Mucosa of descending colon (tissue), 3 donors: ENCODE results near the gene ANO2. TPM values are rescaled to one million over a fixed set of nuclear protein-coding genes. Genes with fewer than 3 reads are reported as not detected.

ENCODE experiments used
- ATAC-seq: fragments of 200-7000 bp; cut with Tn5 transposase; one replicate; pipeline ENCODE4 v1.9.1; 2020; ENCODE audit warnings: mild to moderate bottlenecking, moderate library complexity
- DNase-seq, 3 donors: peaks; one replicate each; pipeline ENCODE4 v3.0.0-alpha.2; 2020
- H3K36me3 ChIP-seq: fragments of 200-600 bp; one replicate; pipeline ENCODE4 v1.8.0; 2021; ENCODE audit warnings: low read depth, mild to moderate bottlenecking
- H3K4me1 ChIP-seq: fragments of 200-600 bp; one replicate; pipeline ENCODE4 v1.8.0; 2021; ENCODE audit warnings: low read depth, mild to moderate bottlenecking
- H3K4me3 ChIP-seq: fragments of 200-600 bp; one replicate; pipeline ENCODE4 v1.8.0; 2021; ENCODE audit warnings: mild to moderate bottlenecking
- H3K9me3 ChIP-seq: fragments of 200-600 bp; one replicate; pipeline ENCODE4 v1.8.0; 2021; ENCODE audit warnings: mild to moderate bottlenecking
- CTCF ChIP-seq: fragments of 200-600 bp; IDR thresholded peaks from one replicate; pipeline ENCODE4 v1.8.0; 2022; ENCODE audit warnings: antibody characterized with exemption, mild to moderate bottlenecking
- intact Hi-C, 2 donors: fragments of 100-400 bp; cut with DNase I in 1 of 2; cut with micrococcal nuclease in 1 of 2; formaldehyde crosslinking; loops; one replicate each; pipeline versions ENCODE4 v1.11.0 to v1.11.1; 2022; cut with DNase I, micrococcal nuclease
- total RNA-seq, 3 donors: library from RNA; stranded (reverse); fragmentation: NEBNext Ultra II Directional in 2 of 3; extraction: Animal tissue kit (Norgen Biotek cat#: 25700) in 2 of 3; gene quantifications; one replicate each; pipeline versions ENCODE4 v1.2.1 to v1.2.4, GENCODE V29; 2021 to 2023
- donor health status: DM: no; HTN: no; CAD: no; lungs with moderate emphysema.
- donor health status: DM: no; HTN: no; CAD: no.
- donor health status: DM: no; HTN: yes; CAD: no.

Gene ANO2
- total RNA-seq, 3 donors from 2014 or later: 0.58 to 5.1 (median 3.1) TPM

- Histone ChIP-seq H3K9me3 (no peaks in the 10 kb centered on the region), H3K4me3 (no peak overlapping the region), H3K36me3 (no peaks in the 10 kb centered on the region), H3K4me1 (no peaks in the 10 kb centered on the region)
- ATAC-seq: no peak
- TF ChIP-seq CTCF: no peak
- no peak for DNase-seq
- intact Hi-C loops: no loop called here
Observed at GRCh38 chr12:5770727-5771126, 174.3 kb downstream of the ANO2 start.

- H3K4me1 ChIP-seq: no peaks in the 10 kb centered on the region
- H3K4me3 ChIP-seq: no peak overlapping the region
- peak; percentile 16 for ATAC-seq
- intact Hi-C loops: no loop called here
- DNase-seq: peak; percentile 14 to 45 (median 44)
- no peak for TF ChIP-seq CTCF
- no peaks in the 10 kb centered on the region for H3K36me3 ChIP-seq
- H3K9me3 ChIP-seq: no peaks in the 10 kb centered on the region
Observed at GRCh38 chr12:5768581-5769196, 176.4 kb downstream of the ANO2 start.

DNA sequence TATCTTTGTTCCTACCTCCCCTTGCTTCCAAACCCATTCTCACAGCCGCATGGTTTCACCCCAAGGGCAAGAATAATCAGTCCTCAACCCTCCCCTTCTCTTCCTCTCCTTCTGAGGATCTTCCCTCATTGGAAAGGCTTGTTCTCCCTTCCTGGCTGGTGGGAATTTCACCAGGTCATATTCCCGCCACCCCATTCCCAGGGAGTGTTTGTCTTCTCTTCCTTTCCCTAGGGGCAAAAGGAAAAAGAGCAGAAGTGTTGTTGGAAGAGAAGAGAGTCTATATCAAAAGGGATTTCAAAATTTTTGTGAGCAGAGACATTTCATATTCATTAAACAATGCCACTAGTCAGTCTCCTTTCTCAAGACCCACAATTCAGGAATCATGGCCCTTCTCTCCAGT is 176.9 kb downstream of the ANO2 start:
- no peak for DNase-seq
- no peaks in the 10 kb centered on the region for H3K9me3 ChIP-seq
- H3K4me1 ChIP-seq: no peaks in the 10 kb centered on the region
- no peak for TF ChIP-seq CTCF
- no peak for ATAC-seq
- H3K36me3 ChIP-seq: no peaks in the 10 kb centered on the region
- intact Hi-C loops: no loop called here
- no peak overlapping the region for H3K4me3 ChIP-seq

DNA sequence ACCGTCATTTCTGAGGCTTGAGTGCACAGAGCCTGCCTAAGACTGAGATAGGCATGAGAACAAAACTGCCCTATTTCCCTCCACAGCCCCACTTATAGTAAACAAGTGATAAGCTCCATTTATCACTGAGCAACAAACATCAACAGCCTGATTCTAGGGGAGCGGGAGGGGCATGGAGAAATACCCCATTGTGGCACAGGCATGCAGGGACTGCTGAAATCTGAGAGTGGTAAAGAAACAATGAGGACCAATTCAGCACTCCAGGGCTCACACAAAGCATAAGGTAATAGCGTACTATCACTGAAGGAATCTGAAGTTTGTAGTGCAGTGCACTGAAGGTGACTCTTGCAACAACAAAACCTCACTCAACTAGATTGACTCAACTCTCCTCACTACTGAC is 186.7 kb downstream of the ANO2 start:
- Histone ChIP-seq H3K36me3 (no peaks in the 10 kb centered on the region), H3K4me3 (no peak overlapping the region), H3K4me1 (no peaks in the 10 kb centered on the region), H3K9me3 (no peaks in the 10 kb centered on the region)
- ATAC-seq: no peak
- DNase-seq: no peak
- intact Hi-C loops: no loop called here
- no peak for TF ChIP-seq CTCF

DNA sequence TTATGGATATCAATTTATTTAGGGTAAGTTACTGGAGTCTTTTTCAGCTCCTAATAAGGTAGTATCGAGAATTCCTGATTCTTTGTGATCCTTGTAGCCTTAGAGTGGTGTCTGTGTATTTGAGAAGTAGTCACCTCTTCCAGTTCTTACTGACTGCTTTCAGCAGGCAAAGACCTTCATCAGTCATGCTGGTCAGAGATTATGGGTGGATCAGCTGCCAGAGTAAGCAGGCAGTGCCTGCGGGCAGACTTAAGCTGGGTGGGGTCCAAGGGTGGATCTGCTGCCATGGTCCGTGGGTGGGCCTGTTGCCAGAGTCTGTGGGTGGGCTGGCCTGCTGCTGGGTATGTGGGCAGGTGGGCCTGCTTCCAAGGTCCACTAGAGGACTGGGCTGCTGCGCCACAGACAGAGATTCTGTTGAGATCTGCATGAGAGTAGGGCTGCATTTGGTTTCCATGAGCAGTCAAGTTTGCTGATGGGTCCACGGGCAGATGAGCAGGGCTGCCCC is 188.7 kb downstream of the ANO2 start:
- no peak for TF ChIP-seq CTCF
- H3K4me1 ChIP-seq: no peaks in the 10 kb centered on the region
- H3K4me3 ChIP-seq: no peak overlapping the region
- H3K9me3 ChIP-seq: no peaks in the 10 kb centered on the region
- intact Hi-C loops: no loop called here
- DNase-seq (no peak), ATAC-seq (no peak)
- no peaks in the 10 kb centered on the region for H3K36me3 ChIP-seq

DNA sequence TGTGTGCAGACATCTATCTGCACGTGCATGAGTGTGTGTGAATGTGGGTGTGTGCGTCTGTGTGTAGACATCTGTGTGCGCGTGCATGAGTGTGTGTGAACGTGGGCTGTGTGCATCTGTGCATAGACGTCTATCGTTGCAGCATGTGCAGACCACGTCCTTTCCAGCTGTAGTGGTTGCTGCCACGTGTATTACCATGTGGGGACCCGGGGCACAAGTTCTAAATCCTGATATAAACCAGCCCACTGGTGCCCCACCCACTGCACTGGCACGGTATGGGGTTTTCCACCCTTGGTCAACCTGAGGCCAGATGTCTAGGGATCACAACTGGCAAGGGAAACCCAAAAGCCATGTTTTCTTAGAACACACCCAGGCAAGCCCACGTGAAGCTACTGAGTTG is 197.0 kb downstream of the ANO2 start:
- no peaks in the 10 kb centered on the region for H3K36me3 ChIP-seq
- DNase-seq: no peak
- no peaks in the 10 kb centered on the region for H3K4me1 ChIP-seq
- H3K9me3 ChIP-seq: no peaks in the 10 kb centered on the region
- intact Hi-C loops: no loop called here
- no peak for TF ChIP-seq CTCF
- no peak for ATAC-seq
- H3K4me3 ChIP-seq: no peak overlapping the region
